GM18873 (cell line): ENCODE results near the gene SLC9A9.
"Not testable (repeated sequence)": the region's sequence is repeated elsewhere in the genome, so short reads cannot be mapped to it uniquely, and the experiment has no call there.

ENCODE experiments used
- ATAC-seq: cut with Tn5 transposase; IDR thresholded peaks from one replicate; pipeline ENCODE4 v1.9.1; 2021; ENCODE audit warnings: mild to moderate bottlenecking, moderate library complexity, moderate number of reproducible peaks; ENCODE audit not compliant: unreplicated experiment, low FRiP score

SLC9A9 gene

DNA sequence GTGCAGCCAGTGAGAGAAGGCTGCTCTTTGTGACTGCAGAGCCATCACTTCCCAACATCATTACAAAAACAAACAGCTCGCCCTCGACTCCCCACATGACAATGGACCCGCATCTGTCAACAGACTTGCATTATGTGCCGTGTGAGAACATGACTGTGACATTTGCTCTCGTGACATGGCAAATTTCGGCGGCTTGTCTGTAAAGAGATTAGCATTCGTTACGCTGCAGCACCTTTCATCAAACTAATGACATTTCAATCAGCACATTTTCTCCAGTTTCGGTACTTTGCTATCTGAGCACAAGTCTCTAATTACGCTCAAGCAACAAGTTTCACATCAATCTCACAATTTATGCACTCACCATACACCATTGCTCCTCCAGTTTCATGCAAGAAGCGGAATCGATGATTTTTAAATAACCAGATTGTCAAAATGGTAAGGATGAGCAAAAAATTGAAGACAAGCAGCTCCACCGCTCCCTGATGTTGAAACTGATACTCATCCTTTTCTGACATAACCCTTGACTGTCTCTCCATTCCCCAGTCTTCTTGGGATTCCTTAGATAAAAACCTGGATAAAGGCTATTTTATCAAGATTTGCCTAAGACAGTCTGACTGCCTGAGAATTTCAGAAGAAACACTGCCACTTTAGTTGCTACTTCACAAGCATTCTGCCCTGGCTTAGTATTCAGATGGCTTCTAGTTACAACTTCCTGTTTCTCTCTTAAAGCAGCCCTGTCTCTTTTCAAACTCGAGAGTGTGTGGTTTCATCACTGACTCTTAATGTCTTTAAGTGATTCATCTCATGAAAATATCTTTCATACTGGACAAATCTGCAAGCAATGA lies at the start of gene SLC9A9:
SLC9A9 (minus strand) TSS at position 682 of the 845 bp plus-strand sequence; CDS start at position 536, 146 bp downstream.
- peak; percentile 89 for ATAC-seq

DNA sequence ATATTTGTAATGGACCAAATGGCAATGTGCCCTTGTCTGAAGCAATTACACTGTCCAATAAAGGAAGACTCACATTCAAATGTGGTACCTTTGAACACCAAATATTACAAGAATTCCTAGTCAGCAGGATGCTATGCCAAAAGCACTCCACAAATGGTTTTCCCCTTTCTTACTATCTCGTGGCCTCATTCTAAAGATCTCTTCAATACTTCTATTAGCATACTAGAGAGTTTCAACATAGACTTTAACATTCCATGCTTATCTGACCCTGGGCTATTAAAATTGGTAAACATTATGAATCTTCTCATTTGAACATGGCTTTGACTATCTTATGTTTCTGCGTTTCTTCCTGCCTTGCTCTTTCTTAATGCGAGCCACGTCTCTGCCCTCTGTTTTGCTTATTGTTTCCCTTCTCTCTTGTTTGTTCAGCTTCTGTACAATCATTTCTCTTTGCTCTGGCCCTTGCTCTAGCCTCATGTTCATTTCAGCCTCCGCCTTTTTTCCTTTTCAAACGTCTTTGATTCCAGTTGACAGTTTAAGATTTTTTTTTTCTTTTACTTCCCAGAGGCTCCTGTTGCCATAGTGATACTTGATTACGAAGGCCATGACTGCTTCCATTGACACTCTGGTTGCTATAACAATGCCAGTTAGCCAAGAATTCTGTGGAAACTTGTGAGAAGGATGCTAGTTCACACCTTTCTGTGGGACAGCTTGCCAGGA lies 49.5 kb upstream of the SLC9A9 start:
- ATAC-seq = no peak

DNA sequence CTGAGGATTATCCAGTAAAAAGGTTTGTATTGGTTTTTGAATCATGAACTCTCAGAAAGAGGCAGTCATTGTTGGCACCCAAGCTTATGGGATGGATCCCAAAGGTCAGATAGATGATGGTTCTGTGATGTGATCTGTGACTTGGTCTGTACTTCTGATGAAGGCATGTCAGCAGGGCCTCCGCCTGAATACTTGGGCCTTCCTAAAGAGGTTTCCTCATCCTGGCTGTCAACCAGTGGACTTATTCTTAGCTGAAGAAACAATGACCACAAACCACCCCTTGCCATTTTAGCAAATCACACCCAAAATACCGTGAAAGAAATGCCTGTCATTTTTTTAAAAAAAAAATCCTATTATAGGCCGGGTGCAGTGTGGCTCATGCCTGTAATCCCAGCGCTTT lies 48.2 kb upstream of the SLC9A9 start:
- ATAC-seq = no peak

- ATAC-seq = no peak
Observed at GRCh38 chr3:143895805-143896204, 47.5 kb upstream of the SLC9A9 start.

GRCh38 chr3:143888846-143889245 lies 40.6 kb upstream of the SLC9A9 start:
- no peak for ATAC-seq

DNA sequence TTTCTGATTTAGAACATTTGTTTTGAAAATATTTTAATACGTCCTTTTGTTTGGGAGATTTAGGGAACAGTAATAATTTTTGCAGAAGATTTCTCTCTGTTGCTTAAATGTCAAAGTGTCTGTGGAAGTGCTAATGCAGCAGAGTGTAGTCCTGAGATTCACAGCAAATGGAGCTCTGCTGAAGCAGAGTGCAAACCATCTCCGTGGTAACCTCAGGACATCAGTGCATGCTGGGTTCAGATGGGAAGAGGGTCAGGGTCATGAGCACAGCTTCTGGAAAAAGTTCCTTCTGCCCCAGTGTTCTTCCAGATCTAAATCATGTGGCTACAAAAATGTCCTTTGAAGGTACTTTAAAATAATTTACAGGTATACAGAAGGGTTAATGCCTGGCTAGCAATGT lies 39.9 kb upstream of the SLC9A9 start:
- no peak for ATAC-seq

GRCh38 chr3:143885780-143886427 lies 37.6 kb upstream of the SLC9A9 start:
- peak; percentile 90 for ATAC-seq

DNA sequence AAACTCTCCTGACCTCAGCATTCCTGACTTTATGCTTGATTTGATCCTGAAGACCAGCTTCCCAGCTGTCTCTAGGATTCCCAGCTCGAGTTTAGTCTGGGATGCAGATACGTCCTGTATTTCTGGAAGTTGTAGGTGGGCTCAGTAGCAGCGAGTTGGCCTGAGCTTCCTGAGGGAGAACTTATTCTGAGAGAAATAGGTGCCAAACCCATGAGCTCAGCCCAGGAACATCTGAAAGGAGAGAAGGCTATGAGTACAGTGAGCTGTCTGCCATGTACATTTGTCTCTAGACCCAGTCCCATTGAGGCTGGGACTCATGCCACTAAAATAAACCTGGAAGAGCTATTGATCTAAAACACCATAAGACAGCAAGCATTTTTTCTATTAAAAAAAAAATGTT lies 36.6 kb upstream of the SLC9A9 start:
- no peak for ATAC-seq

GRCh38 chr3:143883151-143883550 lies 34.9 kb upstream of the SLC9A9 start:
- no peak for ATAC-seq

DNA sequence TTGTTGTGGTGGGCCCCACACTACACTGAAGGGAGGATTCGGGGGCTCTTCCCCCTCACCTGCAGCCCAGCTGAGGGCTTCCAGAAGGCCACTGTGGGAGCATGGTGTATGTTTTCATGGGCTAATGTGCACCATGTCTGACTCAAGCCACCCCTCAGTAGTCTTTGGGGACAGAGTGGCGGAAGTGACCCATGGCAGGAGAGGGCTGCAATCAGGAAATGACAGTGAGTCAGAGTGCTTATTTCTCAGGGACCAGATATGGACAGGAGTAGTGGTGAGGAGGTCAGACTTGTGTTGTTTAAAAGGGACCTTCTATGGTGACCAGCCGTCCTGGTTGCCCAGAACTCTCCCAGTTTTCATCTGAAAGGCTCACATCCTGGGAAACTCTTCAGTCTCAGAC lies 32.8 kb upstream of the SLC9A9 start:
- no peak for ATAC-seq

DNA sequence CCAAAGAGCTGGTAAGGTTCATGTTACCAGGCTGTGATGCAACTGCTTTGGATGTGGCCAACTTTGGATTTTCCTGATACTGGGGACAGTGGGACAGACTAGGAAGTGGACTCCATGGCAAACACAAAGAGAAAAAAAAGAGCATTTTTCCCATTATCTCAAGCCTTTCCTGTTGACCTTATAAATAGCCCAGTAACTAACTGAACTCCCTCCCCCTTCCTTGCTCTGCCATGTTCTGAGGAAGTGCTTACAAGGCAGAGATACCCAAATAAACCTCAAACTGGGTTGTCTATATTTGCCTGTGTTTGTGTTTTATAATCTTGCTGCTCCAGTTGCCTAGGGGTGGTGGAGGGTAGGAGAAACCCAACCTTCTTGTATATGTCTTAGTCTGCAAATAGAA lies 27.3 kb upstream of the SLC9A9 start:
- ATAC-seq = no peak

- ATAC-seq = not testable (repeated sequence)
Observed at GRCh38 chr3:143873553-143873952, 25.3 kb upstream of the SLC9A9 start.

DNA sequence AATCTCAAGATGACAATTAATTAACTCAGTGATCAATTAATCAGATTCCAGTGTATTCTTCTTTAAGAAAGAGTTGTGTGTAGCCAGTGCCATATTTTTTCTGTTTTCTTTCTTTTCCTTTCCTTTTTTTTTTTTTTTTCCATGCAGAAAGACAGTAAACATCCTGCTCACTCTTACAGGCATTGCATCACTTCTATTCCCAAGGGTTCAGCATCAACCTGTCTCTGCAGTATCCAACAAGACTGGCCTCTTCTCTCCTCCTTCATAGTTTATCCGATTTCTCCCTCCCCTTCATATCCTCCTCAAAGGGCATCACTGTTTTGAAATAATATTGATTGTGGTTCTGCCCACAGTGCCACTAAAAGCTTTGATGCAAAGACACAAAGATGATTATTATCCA lies 17.0 kb upstream of the SLC9A9 start:
- ATAC-seq = no peak

DNA sequence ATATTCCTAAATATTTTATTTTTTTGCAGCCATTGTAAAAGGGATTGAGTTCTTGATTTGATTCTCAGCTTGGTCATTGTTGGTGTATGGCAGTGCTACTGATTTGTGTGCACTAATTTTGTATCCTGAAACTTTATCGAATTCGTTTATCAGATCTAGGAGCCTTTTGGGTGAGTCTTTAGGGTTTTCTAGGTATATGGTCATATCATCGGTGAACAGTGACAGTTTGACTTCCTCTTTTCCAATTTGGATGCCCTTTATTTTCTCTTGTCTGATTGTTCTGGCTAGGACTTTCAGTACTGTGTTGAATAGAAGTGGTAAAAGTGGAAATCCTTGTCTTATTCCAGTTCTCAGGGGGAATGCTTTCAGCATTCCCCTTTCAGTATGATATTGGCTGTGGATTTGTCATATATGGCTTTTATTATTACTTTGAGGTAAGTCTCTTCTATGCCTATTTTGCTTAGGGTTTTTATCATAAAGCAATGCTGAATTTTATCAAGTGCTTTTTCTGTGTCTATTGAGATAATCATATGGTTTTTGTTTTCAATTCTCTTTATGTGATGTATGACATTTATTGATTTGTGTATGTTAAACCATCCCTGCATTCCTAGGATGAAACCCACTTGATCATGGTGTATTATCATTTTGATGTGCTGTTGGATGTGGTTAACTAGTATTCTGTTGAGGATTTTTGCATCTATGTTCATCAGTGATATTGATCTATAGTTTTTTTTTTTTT lies 11.4 kb upstream of the SLC9A9 start:
- ATAC-seq = no peak

DNA sequence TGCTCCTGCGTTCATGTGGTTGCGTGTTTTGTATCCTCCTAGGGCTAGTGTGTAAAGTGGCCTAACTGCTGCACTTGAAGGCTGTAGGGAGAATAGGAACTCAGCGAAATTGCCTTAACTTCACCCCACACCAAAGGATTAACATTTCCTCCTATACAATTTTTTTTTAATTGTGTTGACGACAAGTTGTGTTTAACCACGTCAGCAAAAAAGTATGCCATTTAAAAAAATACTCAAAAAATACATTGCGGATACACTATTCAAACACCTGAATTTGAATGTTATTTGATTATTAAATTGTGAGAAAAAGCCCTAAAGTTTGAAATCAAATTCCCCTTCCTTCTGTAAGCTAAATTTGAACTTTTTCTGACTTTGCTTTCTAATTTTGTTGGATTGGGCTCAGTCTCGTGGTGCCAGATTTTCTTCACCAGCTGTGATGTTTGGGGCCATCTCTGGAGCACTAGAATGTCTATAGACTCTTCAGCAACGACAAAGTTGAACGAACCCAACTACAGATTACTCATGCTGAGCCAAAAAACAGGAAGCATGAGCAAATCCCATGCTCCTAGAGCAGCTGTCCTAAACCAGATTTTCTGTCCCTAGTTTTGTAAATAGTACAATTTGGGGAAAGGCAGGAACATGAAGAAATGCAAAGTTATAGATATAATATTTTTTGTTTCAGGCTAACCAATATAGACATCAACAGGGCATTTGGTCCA lies 8.1 kb upstream of the SLC9A9 start:
- ATAC-seq = no peak

- ATAC-seq = no peak
Observed at GRCh38 chr3:143855183-143855582, 6.9 kb upstream of the SLC9A9 start.

DNA sequence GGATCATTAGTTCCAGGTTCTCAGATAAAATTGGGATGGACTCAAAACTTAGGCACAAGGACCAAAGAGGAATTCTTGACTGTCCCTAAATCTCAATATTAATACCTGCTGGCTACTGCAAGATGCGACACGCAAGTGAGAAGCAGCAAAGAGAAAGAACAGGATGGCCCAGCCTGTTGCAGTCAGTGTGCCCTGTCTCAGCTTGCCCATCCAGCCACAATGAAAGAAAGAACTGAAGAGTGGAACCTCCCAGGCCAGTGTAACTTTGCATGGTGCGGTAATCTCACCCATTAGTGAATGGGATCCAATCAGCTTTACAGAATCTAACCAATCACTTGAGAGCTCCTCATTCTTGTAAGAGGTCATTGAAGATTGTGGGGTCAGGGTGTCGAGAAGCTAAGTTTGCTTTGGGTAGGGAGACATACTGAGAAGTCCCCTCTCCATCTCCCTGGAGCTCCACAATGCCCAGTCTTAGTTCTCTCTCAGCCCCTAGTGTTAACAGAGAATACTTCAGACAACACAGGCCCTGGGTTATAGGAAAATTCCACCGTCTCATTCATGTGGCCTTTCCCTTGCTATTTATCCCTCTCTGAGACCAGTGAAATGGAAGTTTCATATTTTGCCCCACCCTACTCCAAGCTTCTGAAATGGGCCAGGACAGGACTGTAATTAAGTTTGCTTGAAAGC lies 3.2 kb upstream of the SLC9A9 start:
- ATAC-seq = no peak

- ATAC-seq = peak; percentile 30
Observed at GRCh38 chr3:143850877-143851276, 2.6 kb upstream of the SLC9A9 start.

DNA sequence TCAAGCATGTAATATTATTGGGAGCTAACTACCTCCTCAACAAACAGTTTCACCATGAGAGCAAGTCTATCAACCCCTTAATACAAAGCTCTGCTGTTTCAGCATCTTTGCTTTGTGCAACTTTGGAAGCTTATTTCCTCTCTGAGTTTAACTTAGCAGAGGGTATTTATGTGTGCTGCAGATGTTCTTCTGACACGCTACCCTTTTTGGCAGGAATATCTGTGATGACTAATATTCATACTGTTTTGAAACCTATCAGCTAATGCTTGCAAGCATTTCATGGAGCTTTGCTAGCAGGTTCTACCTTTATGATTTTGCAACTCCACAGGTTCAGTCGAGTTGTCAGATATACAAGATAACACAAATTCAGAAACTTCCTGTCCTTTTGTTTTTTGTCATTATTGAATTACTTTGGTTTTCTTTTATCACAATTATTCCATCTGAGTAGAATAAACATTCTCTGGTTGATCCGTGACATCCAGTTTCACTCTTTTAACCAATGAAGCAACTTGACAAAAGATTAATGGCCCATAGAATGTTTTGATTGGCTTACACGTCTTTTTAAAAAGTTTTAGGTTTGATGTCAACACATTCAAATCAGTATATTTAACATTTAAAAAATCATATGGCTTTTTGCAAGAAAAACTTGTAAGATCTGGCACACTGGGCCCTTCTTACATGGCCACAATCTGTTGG lies 1.7 kb upstream of the SLC9A9 start:
- peak; percentile 37 for ATAC-seq
